ENCODE data around the gene CHAT. TPM values are rescaled to one million over a fixed set of nuclear protein-coding genes. Genes with fewer than 3 reads are reported as not detected.

Gene CHAT
- total RNA-seq, 2 donors from 2014 or later, result 0.26 TPM; not detected in 1

DNA sequence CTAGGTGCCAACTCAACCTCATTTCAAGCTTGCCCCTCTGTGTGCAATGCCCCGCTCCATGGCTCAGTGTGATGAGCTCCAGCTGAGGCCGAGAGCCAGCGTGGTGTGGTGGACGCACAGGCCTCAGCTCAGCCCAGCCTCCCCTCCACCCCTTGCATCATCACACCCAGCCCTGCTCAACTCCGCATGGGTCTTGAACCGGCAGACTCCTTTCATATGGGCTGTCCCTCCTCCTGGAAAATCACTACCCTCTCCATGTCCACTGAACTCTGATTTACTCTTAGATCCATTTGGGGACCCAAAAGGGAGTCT, 20.3 kb upstream of the CHAT start:
- Histone ChIP-seq H3K27ac (no peak overlapping the region), H3K36me3 (replicated peaks in 1 of 2; ENCODE audit: insufficient read depth in 1 of 2, low read depth in 2 of 2) (no peaks in the 10 kb centered on the region), H3K4me3 (no peak overlapping the region), H3K9me3 (no peaks in the 10 kb centered on the region), H3K27me3 (no peaks in the 10 kb centered on the region), H3K4me1 (no peaks in the 10 kb centered on the region)
- intact Hi-C loops (cut with DNase I), result no loop called here
- WGBS, 2 donors, result 80 to 87% methylated on average over 6 of the region's 6 CpGs
- ATAC-seq, result no peak
- TF ChIP-seq, protein P1, sequence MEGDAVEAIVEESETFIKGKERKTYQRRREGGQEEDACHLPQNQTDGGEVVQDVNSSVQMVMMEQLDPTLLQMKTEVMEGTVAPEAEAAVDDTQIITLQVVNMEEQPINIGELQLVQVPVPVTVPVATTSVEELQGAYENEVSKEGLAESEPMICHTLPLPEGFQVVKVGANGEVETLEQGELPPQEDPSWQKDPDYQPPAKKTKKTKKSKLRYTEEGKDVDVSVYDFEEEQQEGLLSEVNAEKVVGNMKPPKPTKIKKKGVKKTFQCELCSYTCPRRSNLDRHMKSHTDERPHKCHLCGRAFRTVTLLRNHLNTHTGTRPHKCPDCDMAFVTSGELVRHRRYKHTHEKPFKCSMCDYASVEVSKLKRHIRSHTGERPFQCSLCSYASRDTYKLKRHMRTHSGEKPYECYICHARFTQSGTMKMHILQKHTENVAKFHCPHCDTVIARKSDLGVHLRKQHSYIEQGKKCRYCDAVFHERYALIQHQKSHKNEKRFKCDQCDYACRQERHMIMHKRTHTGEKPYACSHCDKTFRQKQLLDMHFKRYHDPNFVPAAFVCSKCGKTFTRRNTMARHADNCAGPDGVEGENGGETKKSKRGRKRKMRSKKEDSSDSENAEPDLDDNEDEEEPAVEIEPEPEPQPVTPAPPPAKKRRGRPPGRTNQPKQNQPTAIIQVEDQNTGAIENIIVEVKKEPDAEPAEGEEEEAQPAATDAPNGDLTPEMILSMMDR (IDR thresholded peaks at IDR 0.05), result no peak
- TF ChIP-seq POLR2A (IDR thresholded peaks at IDR 0.05), result no peak
- DNase-seq, result no peak

DNA sequence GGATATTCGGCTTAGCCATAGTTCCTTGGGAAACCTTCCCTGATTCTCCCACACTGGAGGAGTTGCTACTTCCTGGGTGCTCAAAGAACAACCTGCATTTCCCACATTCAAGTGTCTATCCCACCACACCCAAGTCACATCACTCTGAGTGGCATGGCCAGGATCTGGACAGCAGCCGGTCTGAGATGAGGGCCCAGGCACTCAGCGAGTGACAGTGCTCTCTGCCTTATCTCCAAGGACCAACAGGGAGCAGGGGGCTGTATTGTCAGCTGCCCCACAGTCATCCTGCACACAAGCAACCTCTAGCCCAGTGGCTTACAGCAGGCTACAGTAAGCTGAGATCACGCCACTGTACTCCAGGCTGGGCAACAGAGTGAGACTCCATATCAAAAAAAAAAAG, 19.8 kb upstream of the CHAT start:
- Histone ChIP-seq H3K9me3 (no peaks in the 10 kb centered on the region), H3K27ac (no peak overlapping the region), H3K4me1 (no peaks in the 10 kb centered on the region), H3K36me3 (replicated peaks in 1 of 2; ENCODE audit: insufficient read depth in 1 of 2, low read depth in 2 of 2) (no peaks in the 10 kb centered on the region), H3K27me3 (no peaks in the 10 kb centered on the region), H3K4me3 (no peak overlapping the region)
- intact Hi-C loops (cut with DNase I), result no loop called here
- no peak for TF ChIP-seq POLR2A (IDR thresholded peaks at IDR 0.05)
- TF ChIP-seq, protein P1 (IDR thresholded peaks at IDR 0.05), result no peak
- 48 to 59% methylated on average over 4 of the region's 4 CpGs for WGBS, 2 donors
- ATAC-seq, result no peak
- no peak for DNase-seq

DNA sequence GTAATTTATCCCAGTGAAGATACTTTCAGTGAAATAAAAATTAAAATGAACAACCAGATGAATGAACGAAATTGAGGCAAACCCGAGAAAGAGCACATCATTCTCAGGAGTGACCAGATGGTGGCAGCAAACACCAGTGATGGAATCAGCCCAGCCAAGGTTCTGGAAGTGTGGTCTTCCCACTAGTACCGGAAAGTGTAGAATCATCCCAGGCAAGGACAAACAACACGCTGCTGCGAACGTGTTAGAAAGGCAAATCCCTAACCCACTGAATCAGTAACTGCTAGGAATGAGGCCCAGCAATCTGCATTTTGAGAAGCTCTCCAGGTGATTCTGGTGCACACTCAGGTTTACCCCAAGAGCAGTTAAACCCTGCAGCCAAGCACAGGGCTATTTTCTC, 19.2 kb upstream of the CHAT start:
- intact Hi-C loops (cut with DNase I), result no loop called here
- Histone ChIP-seq H3K36me3 (replicated peaks in 1 of 2; ENCODE audit: insufficient read depth in 1 of 2, low read depth in 2 of 2) (no peaks in the 10 kb centered on the region), H3K4me3 (no peak overlapping the region), H3K27ac (no peak overlapping the region), H3K9me3 (no peaks in the 10 kb centered on the region), H3K27me3 (no peaks in the 10 kb centered on the region), H3K4me1 (no peaks in the 10 kb centered on the region)
- 0 to 1% methylated on average over 6 of the region's 6 CpGs for WGBS, 2 donors
- no peak for ATAC-seq
- DNase-seq, result peak; percentile 43 to 60 (median 48)
- TF ChIP-seq POLR2A (IDR thresholded peaks at IDR 0.05), result no peak
- TF ChIP-seq, protein P1 (IDR thresholded peaks at IDR 0.05), result peak; percentile 28 to 82 (median 65)

DNA sequence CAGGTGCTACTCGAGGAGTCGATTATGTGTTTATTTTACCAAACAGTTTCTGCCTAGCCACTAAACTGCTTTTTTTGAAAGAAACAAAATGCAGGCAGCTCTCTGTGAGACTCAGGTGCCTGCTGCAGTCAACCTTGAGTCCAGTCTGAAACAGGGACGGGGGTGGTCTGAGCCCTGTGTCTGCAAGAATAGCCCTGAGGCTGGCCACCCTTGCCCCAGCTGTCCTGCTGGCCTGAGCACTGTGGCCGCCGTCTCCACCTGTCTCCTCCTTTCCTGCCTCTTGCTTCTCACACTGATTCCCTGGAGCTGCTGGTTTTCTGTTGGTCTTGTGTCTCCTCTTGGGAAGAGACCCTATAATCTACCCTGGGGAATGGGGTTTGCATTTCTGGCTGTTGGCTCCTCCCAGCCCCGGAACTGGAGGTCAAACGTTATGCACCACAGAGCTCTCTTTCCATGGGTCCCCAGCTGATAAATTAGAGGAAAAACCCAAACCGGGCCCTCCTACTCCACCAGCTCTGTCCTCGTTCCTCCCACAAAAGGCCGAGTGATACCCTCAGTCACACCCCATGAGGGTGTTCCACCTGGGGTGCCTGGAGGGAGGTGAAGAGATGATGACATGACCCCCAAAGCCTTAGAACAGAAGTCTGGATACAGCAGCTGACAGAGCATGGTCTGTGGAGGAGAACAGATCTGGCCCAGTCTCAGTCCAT, 18.7 kb upstream of the CHAT start:
- Histone ChIP-seq H3K27ac (no peak overlapping the region), H3K27me3 (no peaks in the 10 kb centered on the region), H3K9me3 (no peaks in the 10 kb centered on the region), H3K4me3 (no peak overlapping the region), H3K36me3 (replicated peaks in 1 of 2; ENCODE audit: insufficient read depth in 1 of 2, low read depth in 2 of 2) (no peaks in the 10 kb centered on the region), H3K4me1 (no peaks in the 10 kb centered on the region)
- 43 to 44% methylated on average over 10 of the region's 10 CpGs for WGBS, 2 donors
- no peak for DNase-seq
- intact Hi-C loops (cut with DNase I), result no loop called here
- TF ChIP-seq, protein P1 (IDR thresholded peaks at IDR 0.05), result no peak
- TF ChIP-seq POLR2A (IDR thresholded peaks at IDR 0.05), result no peak
- ATAC-seq, result no peak

Data from body of pancreas (tissue), 4 donors.